Neutrophil (primary cell): ENCODE results near the gene VPS18.
"Not testable (repeated sequence)": the region's sequence is repeated elsewhere in the genome, so short reads cannot be mapped to it uniquely, and the experiment has no call there.

Experiments
- H3K27ac ChIP-seq: fragments of 200-600 bp; sonication (generic); 2 replicates; pipeline ENCODE4 v1.5.1; 2016; ENCODE audit warnings: mild to moderate bottlenecking, moderate library complexity
- H3K27me3 ChIP-seq: fragments of 200-600 bp; sonication (generic); 2 replicates; pipeline ENCODE4 v1.6.0; 2016; ENCODE audit warnings: mild to moderate bottlenecking
- H3K36me3 ChIP-seq: fragments of 200-600 bp; sonication (generic); 2 replicates; pipeline ENCODE4 v1.5.1; 2017
- H3K4me1 ChIP-seq, 2 experiments: fragments of 200-600 bp in 1 of 2; sonication (generic) in 1 of 2; 1 replicate in 1 of 2; 2 replicates in 1 of 2; pipeline versions ENCODE4 v1.5.1 to v1.6.1; 2013 to 2016; ENCODE audit warnings: low read depth in 1 of 2, low read length in 1 of 2, mild to moderate bottlenecking in 1 of 2, moderate library complexity in 1 of 2; ENCODE audit not compliant: control insufficient read depth in 1 of 2, insufficient read depth in 1 of 2
- H3K4me3 ChIP-seq, 2 experiments: fragments of 200-600 bp in 1 of 2; sonication (generic) in 1 of 2; 1 replicate in 1 of 2; 2 replicates in 1 of 2; pipeline ENCODE4 v1.5.1; 2013 to 2016; ENCODE audit warnings: low read depth in 1 of 2, low read length in 1 of 2, mild to moderate bottlenecking in 1 of 2, moderate library complexity in 1 of 2
- H3K9me3 ChIP-seq: fragments of 200-600 bp; sonication (generic); 2 replicates; pipeline ENCODE4 v1.5.1; 2016
- TF ChIP-seq, protein P1 (sequence below): fragments of 200-600 bp; sonication (generic); IDR thresholded peaks from 2 replicates; pipeline ENCODE4 v1.5.1; 2016; ENCODE audit warnings: antibody characterized with exemption

VPS18 gene

DNA sequence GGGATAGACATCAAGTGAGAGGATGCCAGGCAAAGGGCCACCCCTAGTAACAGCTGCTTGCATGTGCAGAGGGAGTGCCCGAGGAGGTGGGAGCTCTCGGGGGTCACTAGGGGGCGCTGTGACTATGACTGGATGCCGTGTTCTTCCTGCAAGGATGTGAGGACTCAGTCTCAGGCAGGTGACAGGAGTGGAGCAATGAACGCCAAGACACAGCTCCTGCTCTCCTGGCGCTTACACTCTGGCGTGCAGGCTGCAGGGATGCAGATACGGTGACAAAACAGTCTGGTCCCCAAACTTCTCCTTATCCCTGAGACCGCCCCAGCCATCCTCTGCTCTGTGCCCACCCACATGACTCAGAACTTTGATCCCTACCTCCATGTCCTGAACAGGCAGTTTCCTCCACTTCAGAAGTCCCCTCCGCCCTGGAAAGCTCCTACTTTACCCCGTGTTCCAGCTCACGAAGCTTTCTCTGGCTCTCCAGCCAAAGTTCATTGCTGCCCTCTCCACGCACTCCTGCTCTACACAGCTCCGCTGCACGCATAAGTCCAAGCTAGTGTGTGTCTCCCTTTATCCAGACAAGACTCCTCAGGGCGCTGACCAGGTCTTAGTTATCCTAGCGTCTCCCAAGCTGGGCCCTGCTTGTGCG is 34.9 kb upstream of the VPS18 start:
- Histone ChIP-seq H3K4me3 (no peak overlapping the region), H3K4me1 (peaks cover 19 to 45% of the 10 kb centered on the region in 2 experiments), H3K9me3 (no peaks in the 10 kb centered on the region), H3K36me3 (peaks cover 17% of the 10 kb centered on the region), H3K27ac (no peak overlapping the region), H3K27me3 (no peaks in the 10 kb centered on the region)
- TF ChIP-seq, protein P1, sequence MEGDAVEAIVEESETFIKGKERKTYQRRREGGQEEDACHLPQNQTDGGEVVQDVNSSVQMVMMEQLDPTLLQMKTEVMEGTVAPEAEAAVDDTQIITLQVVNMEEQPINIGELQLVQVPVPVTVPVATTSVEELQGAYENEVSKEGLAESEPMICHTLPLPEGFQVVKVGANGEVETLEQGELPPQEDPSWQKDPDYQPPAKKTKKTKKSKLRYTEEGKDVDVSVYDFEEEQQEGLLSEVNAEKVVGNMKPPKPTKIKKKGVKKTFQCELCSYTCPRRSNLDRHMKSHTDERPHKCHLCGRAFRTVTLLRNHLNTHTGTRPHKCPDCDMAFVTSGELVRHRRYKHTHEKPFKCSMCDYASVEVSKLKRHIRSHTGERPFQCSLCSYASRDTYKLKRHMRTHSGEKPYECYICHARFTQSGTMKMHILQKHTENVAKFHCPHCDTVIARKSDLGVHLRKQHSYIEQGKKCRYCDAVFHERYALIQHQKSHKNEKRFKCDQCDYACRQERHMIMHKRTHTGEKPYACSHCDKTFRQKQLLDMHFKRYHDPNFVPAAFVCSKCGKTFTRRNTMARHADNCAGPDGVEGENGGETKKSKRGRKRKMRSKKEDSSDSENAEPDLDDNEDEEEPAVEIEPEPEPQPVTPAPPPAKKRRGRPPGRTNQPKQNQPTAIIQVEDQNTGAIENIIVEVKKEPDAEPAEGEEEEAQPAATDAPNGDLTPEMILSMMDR: peak; percentile 71

DNA sequence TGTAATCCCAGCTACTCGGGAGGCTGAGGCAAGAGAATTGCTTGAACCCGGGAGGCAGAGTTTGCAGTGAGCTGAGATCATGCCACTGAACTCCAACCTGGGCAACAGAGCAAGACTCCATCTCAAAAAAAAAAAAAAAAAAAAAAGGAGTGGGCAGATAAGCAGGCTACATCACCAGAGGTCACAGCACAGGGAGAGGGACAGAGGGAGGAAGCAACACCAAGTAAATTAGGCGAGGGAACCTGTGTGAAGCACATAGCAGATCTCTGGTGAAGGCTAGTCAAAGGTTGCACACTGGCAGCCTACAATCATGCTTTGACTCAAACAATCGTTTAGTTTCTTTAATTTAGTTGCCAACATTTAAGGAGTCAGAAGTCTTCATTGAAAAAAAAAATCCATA is 33.1 kb upstream of the VPS18 start:
- Histone ChIP-seq H3K4me1 (peaks cover 18 to 41% of the 10 kb centered on the region in 2 experiments), H3K36me3 (peaks cover 11% of the 10 kb centered on the region)
- not testable (repeated sequence) for H3K4me3 ChIP-seq, H3K27me3 ChIP-seq, H3K9me3 ChIP-seq, H3K27ac ChIP-seq

- Histone ChIP-seq H3K4me1 (peaks cover 6 to 29% of the 10 kb centered on the region in 2 experiments), H3K36me3 (no peaks in the 10 kb centered on the region), H3K9me3 (no peaks in the 10 kb centered on the region), H3K27me3 (no peaks in the 10 kb centered on the region), H3K27ac (no peak overlapping the region), H3K4me3 (no peak overlapping the region)
- TF ChIP-seq, protein P1: no peak
Measured at GRCh38 chr15:40863660-40864270, 30.5 kb upstream of the VPS18 start.

DNA sequence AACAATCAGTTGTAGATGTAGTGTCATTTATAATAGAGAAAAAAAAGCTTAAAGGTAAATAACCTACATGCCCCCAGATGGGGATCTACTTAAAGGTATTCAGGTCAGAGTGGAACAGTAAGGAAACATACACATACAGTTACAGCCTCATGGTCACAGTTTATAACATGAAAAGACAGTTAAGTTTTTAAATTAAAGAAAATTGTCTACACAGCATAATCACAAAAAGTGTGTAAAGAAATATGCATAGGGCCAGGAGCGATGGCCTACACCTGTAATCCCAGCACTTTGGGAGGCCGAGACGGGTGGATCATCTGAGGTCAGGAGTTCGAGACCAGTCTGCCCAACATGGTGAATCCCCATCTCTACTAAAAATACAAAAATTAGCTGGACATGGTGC is 27.1 kb upstream of the VPS18 start:
- Histone ChIP-seq H3K27me3 (peaks cover 17% of the 10 kb centered on the region), H3K4me1 (peaks cover 0 to 1% of the 10 kb centered on the region in 2 experiments), H3K4me3 (no peak overlapping the region), H3K27ac (no peak overlapping the region), H3K9me3 (no peaks in the 10 kb centered on the region), H3K36me3 (no peaks in the 10 kb centered on the region)
- TF ChIP-seq, protein P1: no peak

- TF ChIP-seq, protein P1: no peak
- peaks cover 13 to 14% of the 10 kb centered on the region in 2 experiments for H3K4me1 ChIP-seq
- H3K4me3 ChIP-seq: no peak overlapping the region
- peaks cover 42% of the 10 kb centered on the region for H3K27me3 ChIP-seq
- no peak overlapping the region for H3K27ac ChIP-seq
- H3K9me3 ChIP-seq: no peaks in the 10 kb centered on the region
- no peaks in the 10 kb centered on the region for H3K36me3 ChIP-seq
Measured at GRCh38 chr15:40869686-40870085, 24.6 kb upstream of the VPS18 start.

- peaks cover 13 to 14% of the 10 kb centered on the region in 2 experiments for H3K4me1 ChIP-seq
- no peaks in the 10 kb centered on the region for H3K36me3 ChIP-seq
- no peak overlapping the region for H3K27ac ChIP-seq
- H3K27me3 ChIP-seq: peaks cover 50% of the 10 kb centered on the region
- no peaks in the 10 kb centered on the region for H3K9me3 ChIP-seq
- no peak overlapping the region for H3K4me3 ChIP-seq
- TF ChIP-seq, protein P1: no peak
Measured at GRCh38 chr15:40870716-40871115, 23.5 kb upstream of the VPS18 start.
